GM12878 (cell line): ENCODE measurements around the gene DGAT2. TPM values are rescaled to one million over a fixed set of nuclear protein-coding genes. Genes with fewer than 3 reads are reported as not detected.

Experiments used
- ATAC-seq: fragments of 200-7000 bp; cut with Tn5 transposase; 3 replicates; pipeline ENCODE4 v1.9.1; 2020; ENCODE audit warnings: mild to moderate bottlenecking, moderate library complexity
- BruUV-seq: library from RNA; stranded (reverse); fragments of 400-500 nt; replicated peaks from 2 replicates; lab custom pipeline; 2021; lab: Mats Ljungman, UMichigan
- CTCF ChIA-PET: fragments of 300-600 bp; sonication (Branson Sonifier 250); formaldehyde crosslinking; extraction: SDS; loops from one replicate; lab custom pipeline; 2021; ENCODE audit warnings: inconsistent platforms; lab: Yijun Ruan, JAX
- POLR2A ChIA-PET: fragments of 350-600 bp; formaldehyde crosslinking; extraction: SDS; loops from one replicate; lab custom pipeline; 2021; ENCODE audit warnings: inconsistent platforms; lab: Charles Lee
- RAD21 ChIA-PET: fragments of 300-600 bp; sonication (Branson Sonifier 250); formaldehyde crosslinking; loops from one replicate; lab custom pipeline; 2023; ENCODE audit warnings: antibody characterized with exemption; ENCODE audit not compliant: unreplicated experiment; lab: Charles Lee
- SMC1A ChIA-PET: fragments of 300-600 bp; sonication (Branson Sonifier 250); formaldehyde crosslinking; loops from one replicate; lab custom pipeline; 2023; ENCODE audit not compliant: unreplicated experiment, uncharacterized antibody; lab: Charles Lee
- DNase-seq: peaks from one replicate; pipeline ENCODE4 v3.0.0-alpha.2; 2011; ENCODE audit warnings: low read depth, low spot score
- FAIRE-seq: peaks from 3 replicates; lab custom pipeline; 2011; peaks lifted over from hg19 to GRCh38; lab: Jason Lieb, UNC
- H2AFZ ChIP-seq: 2 replicates; pipeline ENCODE4 v1.6.0; 2011; ENCODE audit warnings: low read depth, low read length, control low read depth; ENCODE audit not compliant: control insufficient read depth
- H3K27ac ChIP-seq: 2 replicates; pipeline ENCODE4 v1.5.1; 2011; ENCODE audit warnings: control low read depth; ENCODE audit not compliant: control insufficient read depth, insufficient read depth
- H3K27me3 ChIP-seq, 2 experiments: replicated peaks in 1 of 2; 2 replicates each; pipeline versions ENCODE4 v1.6.0 to v1.6.1; 2011; ENCODE audit warnings: low read length in 1 of 2; ENCODE audit not compliant: control insufficient read depth in 2 of 2, insufficient read depth in 2 of 2
- H3K36me3 ChIP-seq, 2 experiments: 2 replicates each; pipeline ENCODE4 v1.5.1; 2011; ENCODE audit warnings: low read length in 1 of 2; ENCODE audit not compliant: control insufficient read depth in 2 of 2, insufficient read depth in 2 of 2
- H3K4me1 ChIP-seq: 2 replicates; pipeline ENCODE4 v1.6.1; 2011; ENCODE audit warnings: mild to moderate bottlenecking, low read length, moderate library complexity, mixed read lengths; ENCODE audit not compliant: control insufficient read depth, insufficient read depth
- H3K4me2 ChIP-seq: 2 replicates; pipeline ENCODE4 v1.6.0; 2011; ENCODE audit warnings: control low read depth; ENCODE audit not compliant: control insufficient read depth, insufficient read depth
- H3K4me3 ChIP-seq: fragments of 200-600 bp; sonication (generic); 2 replicates; pipeline ENCODE4 v1.5.1; 2016
- H3K79me2 ChIP-seq: 2 replicates; pipeline ENCODE4 v1.6.0; 2011; ENCODE audit warnings: low read length; ENCODE audit not compliant: control insufficient read depth, insufficient read depth
- H3K9ac ChIP-seq: 2 replicates; pipeline ENCODE4 v1.8.0; 2011; ENCODE audit warnings: low read length, control low read depth, mixed read lengths; ENCODE audit not compliant: control insufficient read depth, insufficient read depth
- H3K9me3 ChIP-seq: replicated peaks from 3 replicates; pipeline ENCODE4 v1.5.1; 2011; ENCODE audit warnings: mild to moderate bottlenecking, low read length; ENCODE audit not compliant: control insufficient read depth, insufficient read depth
- H4K20me1 ChIP-seq: 2 replicates; pipeline ENCODE4 v1.6.0; 2011; ENCODE audit not compliant: control insufficient read depth, insufficient read depth
- ASH2L ChIP-seq: fragments of 300-600, 200-600 bp; sonication (generic); IDR thresholded peaks from 2 replicates; pipeline ENCODE4 v1.6.1; 2017; ENCODE audit warnings: low read depth, mild to moderate bottlenecking, borderline replicate concordance
- CBX3 ChIP-seq: fragments of 200-600 bp; sonication (generic); IDR thresholded peaks from 2 replicates; pipeline ENCODE4 v1.6.1; 2016; ENCODE audit warnings: low read depth, borderline replicate concordance
- CHD4 ChIP-seq: fragments of 200-600 bp; sonication (generic); IDR thresholded peaks from 2 replicates; pipeline ENCODE4 v1.6.1; 2016; ENCODE audit warnings: mild to moderate bottlenecking
- CTCF ChIP-seq, 3 experiments: IDR thresholded peaks in 2 of 3; conservative IDR thresholded peaks in 1 of 3; 2 replicates each; pipeline ENCODE4 v1.5.1; 2011; ENCODE audit warnings: low read depth in 3 of 3, low read length in 3 of 3, mild to moderate bottlenecking in 3 of 3, control low read depth in 2 of 3, moderate library complexity in 2 of 3, inconsistent platforms in 1 of 3, mixed read lengths in 1 of 3; ENCODE audit not compliant: control insufficient read depth in 2 of 3, insufficient read depth in 1 of 3; ENCODE audit errors: extremely low read depth in 1 of 3
- EP300 ChIP-seq, 2 experiments: fragments of 150-350 bp in 1 of 2; IDR thresholded peaks; 2 replicates each; pipeline ENCODE4 v1.6.1; 2011 to 2012; ENCODE audit warnings: low read depth in 2 of 2, low read length in 2 of 2, borderline replicate concordance in 1 of 2, improper control_type of control experiment in 1 of 2, inconsistent platforms in 1 of 2; ENCODE audit not compliant: control insufficient read depth in 1 of 2
- ETV6 ChIP-seq, 2 experiments: fragments of 450-650 bp in 1 of 2; IDR thresholded peaks in 1 of 2; conservative IDR thresholded peaks in 1 of 2; 2 replicates each; pipeline ENCODE4 v1.6.1; 2014; ENCODE audit warnings: antibody characterized with exemption in 1 of 2, borderline replicate concordance in 1 of 2, low read depth in 1 of 2, mild to moderate bottlenecking in 1 of 2, moderate library complexity in 1 of 2
- HDAC6 ChIP-seq: fragments of 200-600 bp; sonication (generic); IDR thresholded peaks from one replicate; pipeline ENCODE4 v1.8.0; 2017; ENCODE audit warnings: antibody characterized with exemption; ENCODE audit not compliant: unreplicated experiment
- JUND ChIP-seq: IDR thresholded peaks from 2 replicates; pipeline ENCODE4 v1.6.1; 2012; ENCODE audit warnings: low read depth, mild to moderate bottlenecking, low read length, improper control_type of control experiment, moderate library complexity
- MYB ChIP-seq: fragments of 150-350 bp; IDR thresholded peaks from 2 replicates; pipeline ENCODE4 v1.6.1; 2014; ENCODE audit warnings: mild to moderate bottlenecking, low read depth, low read length, borderline replicate concordance
- NKRF ChIP-seq: fragments of 450-650 bp; conservative IDR thresholded peaks from 2 replicates; pipeline ENCODE4 v1.6.1; 2017; ENCODE audit warnings: mild to moderate bottlenecking, moderate library complexity
- STAT1 ChIP-seq: fragments of 450-650 bp; conservative IDR thresholded peaks from 2 replicates; pipeline ENCODE4 v1.6.1; 2014; ENCODE audit warnings: antibody characterized with exemption, mild to moderate bottlenecking
- USF2 ChIP-seq: IDR thresholded peaks from 2 replicates; pipeline ENCODE4 v1.6.1; 2011; ENCODE audit warnings: low read depth, low read length, improper control_type of control experiment, borderline replicate concordance
- WGBS: methylation state at CpG from one replicate; pipeline ENCODE4 v1.1.6; 2016; ENCODE audit warnings: low lambda C conversion rate; ENCODE audit not compliant: insufficient replicate concordance, insufficient coverage; ENCODE audit errors: missing lambda C conversion rate; 5-methylcytosine and 5-hydroxymethylcytosine counted together
- in situ Hi-C: fragments of 300-500 bp; cut with MboI; formaldehyde crosslinking; loops from 9 replicates; pipeline ENCODE4 v1.14.3; 2018; ENCODE audit warnings: mixed read lengths
- intact Hi-C: fragments of 100-400 bp; cut with micrococcal nuclease; formaldehyde crosslinking; loops from one replicate; pipeline ENCODE4 v1.14.2; 2022; ENCODE audit not compliant: unreplicated experiment
- polyA plus RNA-seq, 11 experiments: library from polyadenylated mRNA; depleted of rRNA in 4 of 11; unstranded in 6 of 11; stranded (reverse) in 5 of 11; fragments of >200 nt; fragmentation: Nextera tagmentation in 4 of 11; fragmentation: Illumina TruSeq in 1 of 11; extraction: Ambion mirVana in 4 of 11; extraction: Trizol in 1 of 11; gene quantifications; 1 replicate in 1 of 11; 2 replicates in 10 of 11; pipeline versions ENCODE4 v1.2.1 to v1.2.3, GENCODE V29; 2011 to 2016; ENCODE audit warnings: inconsistent platforms in 2 of 11, missing spikeins in 2 of 11, low read depth in 1 of 11
- total RNA-seq, 4 experiments: library from RNA; depleted of rRNA in 3 of 4; stranded (reverse); fragments of >200 nt in 3 of 4; fragmentation: Illumina TruSeq in 1 of 4; extraction: Trizol in 1 of 4; gene quantifications; 2 replicates each; pipeline versions ENCODE4 v1.2.1 to v1.2.3, GENCODE V29; 2013 to 2021

Gene DGAT2
- total and polyA plus RNA-seq, 10 of the 15 experiments (the other 5 are each of a cell fraction or from before 2014, with no cell fraction given), result 5.1 to 25.9 (median 17.6) TPM

GRCh38 chr11:75781831-75782230 is 13.3 kb downstream of the DGAT2 start:
- H3K36me3 ChIP-seq, result no peaks in the 10 kb centered on the region; a peak in 2 of 4 replicates
- H3K4me3 ChIP-seq, result no peak overlapping the region
- no TSS peak for BruUV-seq
- no peak for ATAC-seq
- no peak overlapping the region for H3K4me2 ChIP-seq
- H4K20me1 ChIP-seq, result no peaks in the 10 kb centered on the region
- ChIA-PET CTCF (interaction anchor here (1.1 kb wide), 1 partner anchor 13 kb away, joined by 3 read pairs; the partner anchor contains the start of gene DGAT2), POLR2A (no interaction called here), SMC1A (no interaction called here), RAD21 (no interaction called here)
- in situ Hi-C loops (no loop called here), intact Hi-C loops (no loop called here)
- no peak overlapping the region for H3K27ac ChIP-seq
- no peaks in the 10 kb centered on the region for H3K9me3 ChIP-seq
- peaks cover 6% of the 10 kb centered on the region; the same call in 1 of the 2 replicates for H3K4me1 ChIP-seq
- no peak for FAIRE-seq
- TF ChIP-seq CBX3, result no peak
- no peak for TF ChIP-seq ETV6 (conservative IDR thresholded peaks at IDR 0.05 in 1 of 2, IDR thresholded peaks at IDR 0.05 in 1 of 2; ENCODE audit: borderline replicate concordance in 1 of 2, low read depth in 1 of 2)
- TF ChIP-seq CTCF (IDR thresholded peaks at IDR 0.05 in 2 of 3, conservative IDR thresholded peaks at IDR 0.05 in 1 of 3; ENCODE audit: control insufficient read depth in 2 of 3, extremely low read depth in 1 of 3, insufficient read depth in 1 of 3, low read depth in 3 of 3, low read length in 3 of 3), result no peak
- TF ChIP-seq NKRF, result no peak
- TF ChIP-seq JUND, result no peak
- no peak for TF ChIP-seq HDAC6
- no peak for TF ChIP-seq MYB
- no peak for TF ChIP-seq ASH2L
- no peak for TF ChIP-seq EP300 (IDR thresholded peaks at IDR 0.05; ENCODE audit: borderline replicate concordance in 1 of 2, control insufficient read depth in 1 of 2, low read depth in 2 of 2, low read length in 2 of 2)
- no peak for TF ChIP-seq CHD4
- no peak for TF ChIP-seq USF2
- no peak for TF ChIP-seq STAT1
- H3K79me2 ChIP-seq, result no peaks in the 10 kb centered on the region
- H3K9ac ChIP-seq, result no peak overlapping the region
- H3K27me3 ChIP-seq, result no peaks in the 10 kb centered on the region
- H2AFZ ChIP-seq, result no peak overlapping the region
- WGBS, result 90% methylated on average over 9 of the region's 9 CpGs
- no peak for DNase-seq
